A673 (cell line): ENCODE data around the gene PITPNM2. TPM values are rescaled to one million over a fixed set of nuclear protein-coding genes. Genes with fewer than 3 reads are reported as not detected.

Experiments used
- BruUV-seq: library from RNA; stranded (reverse); fragments of 400-500 nt; replicated peaks from 2 replicates; lab custom pipeline; 2021; lab: Mats Ljungman, UMichigan
- CTCF ChIA-PET: fragments of 300-600 bp; sonication (Branson Sonifier 250); formaldehyde crosslinking; loops from one replicate; lab custom pipeline; 2022; ENCODE audit warnings: antibody characterized with exemption; lab: Charles Lee
- POLR2A ChIA-PET: fragments of 300-600 bp; sonication (Branson Sonifier 250); formaldehyde crosslinking; loops from one replicate; lab custom pipeline; 2022; ENCODE audit warnings: antibody characterized with exemption; ENCODE audit not compliant: low non-redundant PET; lab: Charles Lee
- DNase-seq: peaks from one replicate; pipeline ENCODE4 v3.0.0-alpha.2; 2015; ENCODE audit warnings: low spot score
- H3K27ac ChIP-seq: fragments of 200-600 bp; sonication (generic); 2 replicates; pipeline ENCODE4 v1.5.1; 2016; ENCODE audit warnings: mixed run types, low read depth, mild to moderate bottlenecking, mixed read lengths, antibody characterized with exemption, low read length; ENCODE audit not compliant: poor library complexity, severe bottlenecking
- H3K27me3 ChIP-seq: fragments of 200-600 bp; sonication (generic); replicated peaks from 2 replicates; pipeline ENCODE4 v1.6.1; 2017; ENCODE audit warnings: mixed run types, low read depth, mild to moderate bottlenecking, mixed read lengths, antibody characterized with exemption, low read length; ENCODE audit not compliant: insufficient read depth, poor library complexity
- H3K36me3 ChIP-seq: fragments of 200-600 bp; sonication (generic); 2 replicates; pipeline ENCODE4 v1.6.1; 2016; ENCODE audit warnings: mixed run types, mild to moderate bottlenecking, mixed read lengths, antibody characterized with exemption, low read length; ENCODE audit not compliant: insufficient read depth, poor library complexity, severe bottlenecking
- H3K4me1 ChIP-seq: fragments of 200-600 bp; sonication (generic); 2 replicates; pipeline ENCODE4 v1.6.1; 2017; ENCODE audit warnings: mixed run types, mild to moderate bottlenecking, mixed read lengths, antibody characterized with exemption, low read length; ENCODE audit not compliant: insufficient read depth, poor library complexity, severe bottlenecking
- H3K4me3 ChIP-seq: fragments of 200-600 bp; sonication (generic); 2 replicates; pipeline ENCODE4 v1.5.1; 2016; ENCODE audit warnings: low read depth, mixed run types, mild to moderate bottlenecking, mixed read lengths, low read length; ENCODE audit not compliant: poor library complexity, severe bottlenecking
- H3K9me3 ChIP-seq: fragments of 200-600 bp; sonication (generic); 2 replicates; pipeline ENCODE4 v1.6.1; 2016; ENCODE audit warnings: mixed run types, low read depth, mild to moderate bottlenecking, mixed read lengths, antibody characterized with exemption, low read length; ENCODE audit not compliant: poor library complexity, severe bottlenecking
- EZH2 ChIP-seq: fragments of 200-600 bp; sonication (generic); IDR thresholded peaks from 2 replicates; pipeline ENCODE4 v1.6.1; 2017; ENCODE audit warnings: borderline replicate concordance, low read depth, mild to moderate bottlenecking, mixed read lengths, antibody characterized with exemption, low read length; ENCODE audit not compliant: poor library complexity, severe bottlenecking
- intact Hi-C: fragments of 100-400 bp; cut with micrococcal nuclease; formaldehyde crosslinking; loops from one replicate; pipeline ENCODE4 v1.10.0; 2022; ENCODE audit not compliant: unreplicated experiment
- total RNA-seq: library from RNA; stranded (reverse); gene quantifications from 2 replicates; pipeline ENCODE4 v1.2.3, GENCODE V29; 2021
- TF ChIP-seq, protein P1 (sequence below): fragments of 300-800, 200-600 bp; sonication (generic); conservative IDR thresholded peaks from 2 replicates; pipeline ENCODE4 v1.5.1; 2017; ENCODE audit warnings: low read depth, mild to moderate bottlenecking, antibody characterized with exemption, low read length, moderate library complexity, mixed read lengths

Gene PITPNM2
- total RNA-seq, 1 experiment from 2014 or later = 6.4 TPM

GRCh38 chr12:123133701-123134100 is 17.2 kb downstream of the PITPNM2 start:
- no peak for DNase-seq
- Histone ChIP-seq H3K4me3 (no peak overlapping the region), H3K36me3 (no peaks in the 10 kb centered on the region), H3K9me3 (no peaks in the 10 kb centered on the region), H3K27ac (no peak overlapping the region), H3K27me3 (no peaks in the 10 kb centered on the region), H3K4me1 (no peaks in the 10 kb centered on the region)
- ChIA-PET CTCF (no interaction called here), POLR2A (no interaction called here)
- no TSS peak for BruUV-seq
- intact Hi-C loops = no loop called here
- TF ChIP-seq EZH2 = no peak
- TF ChIP-seq, protein P1, sequence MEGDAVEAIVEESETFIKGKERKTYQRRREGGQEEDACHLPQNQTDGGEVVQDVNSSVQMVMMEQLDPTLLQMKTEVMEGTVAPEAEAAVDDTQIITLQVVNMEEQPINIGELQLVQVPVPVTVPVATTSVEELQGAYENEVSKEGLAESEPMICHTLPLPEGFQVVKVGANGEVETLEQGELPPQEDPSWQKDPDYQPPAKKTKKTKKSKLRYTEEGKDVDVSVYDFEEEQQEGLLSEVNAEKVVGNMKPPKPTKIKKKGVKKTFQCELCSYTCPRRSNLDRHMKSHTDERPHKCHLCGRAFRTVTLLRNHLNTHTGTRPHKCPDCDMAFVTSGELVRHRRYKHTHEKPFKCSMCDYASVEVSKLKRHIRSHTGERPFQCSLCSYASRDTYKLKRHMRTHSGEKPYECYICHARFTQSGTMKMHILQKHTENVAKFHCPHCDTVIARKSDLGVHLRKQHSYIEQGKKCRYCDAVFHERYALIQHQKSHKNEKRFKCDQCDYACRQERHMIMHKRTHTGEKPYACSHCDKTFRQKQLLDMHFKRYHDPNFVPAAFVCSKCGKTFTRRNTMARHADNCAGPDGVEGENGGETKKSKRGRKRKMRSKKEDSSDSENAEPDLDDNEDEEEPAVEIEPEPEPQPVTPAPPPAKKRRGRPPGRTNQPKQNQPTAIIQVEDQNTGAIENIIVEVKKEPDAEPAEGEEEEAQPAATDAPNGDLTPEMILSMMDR = no peak

GRCh38 chr12:123132951-123133619 is 17.8 kb downstream of the PITPNM2 start:
- BruUV-seq = no TSS peak
- Histone ChIP-seq H3K4me3 (no peak overlapping the region), H3K4me1 (no peaks in the 10 kb centered on the region), H3K36me3 (no peaks in the 10 kb centered on the region), H3K27me3 (no peaks in the 10 kb centered on the region), H3K9me3 (no peaks in the 10 kb centered on the region), H3K27ac (no peak overlapping the region)
- POLR2A ChIA-PET = interaction anchor here (0.7 kb wide), 1 partner anchor 20 kb away, joined by 8 read pairs; no protein-coding TSS in a partner anchor
- TF ChIP-seq, protein P1 = no peak
- no peak for TF ChIP-seq EZH2
- CTCF ChIA-PET = interaction anchor here (0.7 kb wide), 1 partner anchor 1841 kb away, joined by 6 read pairs; no protein-coding TSS in a partner anchor
- intact Hi-C loops = no loop called here
- no peak for DNase-seq

DNA sequence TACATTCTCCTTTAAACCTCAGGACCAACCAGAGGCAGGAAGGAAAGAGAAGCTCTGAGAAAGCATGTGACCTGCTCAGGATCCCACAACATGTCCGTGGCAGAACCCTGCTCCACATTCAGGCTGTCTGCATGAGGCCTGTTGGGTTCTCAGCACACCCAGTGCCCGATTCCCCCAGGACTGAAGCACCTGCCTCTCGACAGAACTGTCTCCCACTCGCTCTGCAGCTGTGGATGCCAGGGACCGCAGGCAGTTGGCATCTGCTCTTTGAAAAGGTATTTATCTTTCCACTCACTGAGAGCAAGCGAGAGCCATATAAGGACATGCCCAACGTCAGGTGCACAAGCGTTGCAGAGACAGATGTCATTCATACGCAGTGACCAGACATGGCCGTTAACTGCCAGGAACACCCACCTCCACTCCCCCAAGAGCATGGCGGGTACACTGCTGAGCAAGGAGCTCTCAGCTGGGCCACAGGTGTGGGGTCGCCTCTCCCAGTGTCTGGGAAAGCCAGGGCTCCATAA is 18.9 kb downstream of the PITPNM2 start:
- Histone ChIP-seq H3K4me3 (no peak overlapping the region), H3K4me1 (no peaks in the 10 kb centered on the region), H3K36me3 (no peaks in the 10 kb centered on the region), H3K9me3 (no peaks in the 10 kb centered on the region), H3K27ac (no peak overlapping the region), H3K27me3 (no peaks in the 10 kb centered on the region)
- BruUV-seq = no TSS peak
- DNase-seq = no peak
- ChIA-PET POLR2A (no interaction called here), CTCF (no interaction called here)
- TF ChIP-seq, protein P1 = no peak
- no peak for TF ChIP-seq EZH2
- intact Hi-C loops = no loop called here
